Upper lobe of right lung (tissue), 1 donor: ENCODE results near the gene CCDC171. TPM values are rescaled to one million over a fixed set of nuclear protein-coding genes. Genes with fewer than 3 reads are reported as not detected.

Experiments used
- ATAC-seq: fragments of 200-7000 bp; cut with Tn5 transposase; one replicate; pipeline ENCODE4 v1.9.1; 2020; ENCODE audit warnings: mild to moderate bottlenecking, moderate library complexity
- DNase-seq: peaks from one replicate; pipeline ENCODE4 v3.0.0-alpha.2; 2020
- H3K27ac ChIP-seq: fragments of 200-600 bp; one replicate; pipeline ENCODE4 v1.8.0; 2022
- H3K27me3 ChIP-seq: fragments of 200-600 bp; one replicate; pipeline ENCODE4 v1.8.0; 2022; ENCODE audit warnings: mild to moderate bottlenecking
- H3K36me3 ChIP-seq: fragments of 200-600 bp; one replicate; pipeline ENCODE4 v1.8.0; 2022
- H3K4me1 ChIP-seq: fragments of 200-600 bp; one replicate; pipeline ENCODE4 v1.8.0; 2022
- H3K4me3 ChIP-seq: fragments of 200-600 bp; one replicate; pipeline ENCODE4 v1.8.0; 2022; ENCODE audit warnings: mild to moderate bottlenecking
- H3K9me3 ChIP-seq: fragments of 200-600 bp; one replicate; pipeline ENCODE4 v1.8.0; 2022
- intact Hi-C: fragments of 100-400 bp; cut with DNase I; formaldehyde crosslinking; loops from one replicate; pipeline ENCODE4 v1.11.0; 2022
- long read RNA-seq: library from polyadenylated mRNA; unstranded; transcript quantifications from one replicate; pipeline ENCODE4 v2.0.0, GENCODE V29; 2021
- total RNA-seq: library from RNA; stranded (reverse); fragmentation: NEBNext Ultra II Directional; extraction: Animal tissue kit (Norgen Biotek cat#: 25700); gene quantifications from one replicate; pipeline ENCODE4 v1.2.1, GENCODE V29; 2021
- TF ChIP-seq, protein P1 (sequence below): fragments of 200-600 bp; IDR thresholded peaks from one replicate; pipeline ENCODE4 v1.8.0; 2022; ENCODE audit warnings: antibody characterized with exemption
- donor health status: DM: no; HTN: yes; CAD: no; lungs with severe emphysema.

CCDC171 gene
- 3.0 TPM for total RNA-seq
- long read RNA-seq, partial matches to known transcripts: 0 of 4 reads
- long read RNA-seq, other reads (novel, unspliced or antisense): 3 of 4 reads

GRCh38 chr9:15552636-15553527 lies at the start of gene CCDC171:
Gene CCDC171, plus strand, starts transcription at chr9:15553043. Its CDS starts 11,046 bp downstream, at chr9:15564089.
- Histone ChIP-seq H3K9me3 (no peaks in the 10 kb centered on the region), H3K36me3 (no peaks in the 10 kb centered on the region), H3K27ac (peak within 1 kb of the TSS; percentile 70), H3K4me1 (no peaks in the 10 kb centered on the region), H3K27me3 (no peaks in the 10 kb centered on the region), H3K4me3 (peak within 1 kb of the TSS; percentile 84)
- TF ChIP-seq, protein P1, sequence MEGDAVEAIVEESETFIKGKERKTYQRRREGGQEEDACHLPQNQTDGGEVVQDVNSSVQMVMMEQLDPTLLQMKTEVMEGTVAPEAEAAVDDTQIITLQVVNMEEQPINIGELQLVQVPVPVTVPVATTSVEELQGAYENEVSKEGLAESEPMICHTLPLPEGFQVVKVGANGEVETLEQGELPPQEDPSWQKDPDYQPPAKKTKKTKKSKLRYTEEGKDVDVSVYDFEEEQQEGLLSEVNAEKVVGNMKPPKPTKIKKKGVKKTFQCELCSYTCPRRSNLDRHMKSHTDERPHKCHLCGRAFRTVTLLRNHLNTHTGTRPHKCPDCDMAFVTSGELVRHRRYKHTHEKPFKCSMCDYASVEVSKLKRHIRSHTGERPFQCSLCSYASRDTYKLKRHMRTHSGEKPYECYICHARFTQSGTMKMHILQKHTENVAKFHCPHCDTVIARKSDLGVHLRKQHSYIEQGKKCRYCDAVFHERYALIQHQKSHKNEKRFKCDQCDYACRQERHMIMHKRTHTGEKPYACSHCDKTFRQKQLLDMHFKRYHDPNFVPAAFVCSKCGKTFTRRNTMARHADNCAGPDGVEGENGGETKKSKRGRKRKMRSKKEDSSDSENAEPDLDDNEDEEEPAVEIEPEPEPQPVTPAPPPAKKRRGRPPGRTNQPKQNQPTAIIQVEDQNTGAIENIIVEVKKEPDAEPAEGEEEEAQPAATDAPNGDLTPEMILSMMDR: no peak
- intact Hi-C loops: no loop called here
- DNase-seq (peak; percentile 96), ATAC-seq (peak; percentile 99)

GRCh38 chr9:15505921-15506320 lies 46.9 kb upstream of the CCDC171 start:
- Histone ChIP-seq H3K36me3 (peaks cover 39% of the 10 kb centered on the region), H3K9me3 (no peaks in the 10 kb centered on the region), H3K27me3 (no peaks in the 10 kb centered on the region), H3K4me1 (peaks cover 18% of the 10 kb centered on the region), H3K27ac (no peak overlapping the region), H3K4me3 (no peak overlapping the region)
- no peak for ATAC-seq
- intact Hi-C loops: no loop called here
- TF ChIP-seq, protein P1: no peak
- DNase-seq: no peak

DNA sequence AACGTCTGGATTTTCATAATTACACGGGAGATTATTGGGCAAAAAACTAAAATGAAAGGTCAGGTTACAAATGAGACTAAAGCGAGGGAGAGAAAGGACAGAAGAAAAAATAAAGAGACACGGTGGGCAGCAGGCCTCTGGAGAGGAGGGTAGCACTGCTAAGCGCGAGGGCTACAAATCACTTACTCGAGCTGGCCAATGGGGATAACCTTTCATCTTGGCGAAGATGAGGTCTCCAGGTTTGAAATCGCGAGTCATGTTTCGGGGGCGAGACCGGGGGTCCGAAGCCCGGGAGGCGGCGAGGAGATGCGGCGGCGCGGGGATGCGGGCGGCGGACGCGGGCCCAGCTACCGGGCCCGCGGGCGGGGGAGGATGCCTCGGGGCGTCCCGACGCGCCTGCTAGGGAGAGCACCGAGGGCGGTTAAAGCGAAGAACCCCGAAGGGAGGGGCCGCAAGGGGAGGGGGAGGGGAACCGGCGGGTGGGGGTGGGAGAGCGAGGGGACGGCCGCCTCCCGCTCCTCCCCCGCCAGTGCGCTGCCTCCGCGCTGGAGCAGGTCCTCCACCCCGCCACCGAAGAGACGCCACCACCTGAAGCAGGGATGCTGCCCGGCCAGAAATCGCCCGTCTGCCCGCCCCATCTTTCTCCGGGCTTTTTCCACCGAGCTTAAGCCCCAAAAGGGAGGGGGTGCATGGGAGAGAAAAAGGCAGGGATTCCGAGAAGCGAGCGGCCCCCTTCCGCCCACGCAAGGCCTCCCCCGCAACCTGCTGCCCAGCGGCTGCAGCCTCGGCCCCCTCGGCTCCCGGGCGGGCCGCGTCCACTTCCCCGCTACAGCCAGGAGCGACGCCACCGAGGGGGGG lies 42.7 kb upstream of the CCDC171 start:
- Histone ChIP-seq H3K4me1 (peaks cover 23% of the 10 kb centered on the region), H3K4me3 (peak overlapping the region; percentile 93), H3K36me3 (peaks cover 28% of the 10 kb centered on the region), H3K9me3 (no peaks in the 10 kb centered on the region), H3K27me3 (no peaks in the 10 kb centered on the region), H3K27ac (peak overlapping the region; percentile 98)
- ATAC-seq: peak; percentile 84
- TF ChIP-seq, protein P1: no peak
- peak; percentile 70 for DNase-seq
- intact Hi-C loops: no loop called here

GRCh38 chr9:15510789-15511575 lies 41.9 kb upstream of the CCDC171 start, which contains the start of gene PSIP1:
Gene PSIP1, minus strand, starts transcription at chr9:15510970. Its CDS starts 782 bp downstream, at chr9:15510188.
- Histone ChIP-seq H3K27me3 (no peaks in the 10 kb centered on the region), H3K4me1 (peaks cover 23% of the 10 kb centered on the region), H3K27ac (peak within 1 kb of the TSS; percentile 98), H3K4me3 (peak within 1 kb of the TSS; percentile 93), H3K36me3 (peaks cover 20% of the 10 kb centered on the region), H3K9me3 (no peaks in the 10 kb centered on the region)
- intact Hi-C loops: no loop called here
- peak; percentile 88 for DNase-seq
- peak; percentile 95 for ATAC-seq
- TF ChIP-seq, protein P1: peak; percentile 14

DNA sequence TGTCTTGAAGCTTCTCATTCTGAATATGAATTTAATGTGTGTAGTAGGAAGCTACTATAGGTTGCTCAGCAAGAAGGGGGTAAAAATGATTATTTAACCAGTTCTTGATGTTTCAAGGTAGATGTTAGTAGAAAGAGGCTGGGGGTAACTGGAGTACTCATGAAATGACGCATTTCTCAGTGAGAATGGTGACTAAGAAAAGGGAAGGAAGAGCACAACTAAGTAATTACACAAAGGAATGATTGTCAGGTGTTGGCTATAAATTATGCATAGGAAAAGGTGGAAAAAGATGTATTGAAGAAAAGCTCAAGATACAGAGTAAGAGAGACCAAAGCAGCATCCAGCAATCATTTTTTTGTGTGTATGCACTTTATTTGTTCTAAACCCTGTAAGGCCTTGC lies 40.6 kb upstream of the CCDC171 start:
- DNase-seq (no peak), ATAC-seq (no peak)
- Histone ChIP-seq H3K4me3 (no peak overlapping the region), H3K27me3 (no peaks in the 10 kb centered on the region), H3K27ac (no peak overlapping the region), H3K4me1 (peaks cover 23% of the 10 kb centered on the region), H3K36me3 (peaks cover 9% of the 10 kb centered on the region), H3K9me3 (no peaks in the 10 kb centered on the region)
- TF ChIP-seq, protein P1: no peak
- intact Hi-C loops: no loop called here
